Measurements from ENCODE around the gene OR52L1.

DNA sequence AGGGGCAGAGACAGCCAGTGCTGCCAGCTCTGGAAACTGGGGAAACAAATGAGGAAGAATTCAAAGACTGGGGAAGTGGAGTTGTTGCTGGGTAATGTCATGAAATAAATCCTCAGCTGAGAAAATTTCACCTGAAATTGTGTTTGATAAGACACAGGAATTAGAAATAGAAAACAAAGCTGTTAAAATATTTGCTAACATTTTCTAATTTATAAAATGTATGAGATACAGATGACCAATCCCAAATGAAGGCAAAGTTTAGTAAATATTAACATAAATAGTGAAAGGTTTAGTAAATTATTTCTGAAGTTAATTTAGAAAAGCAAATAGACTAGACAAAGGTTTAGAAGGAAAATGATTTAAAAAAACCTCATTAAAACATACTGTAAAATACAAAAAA lies 18.4 kb downstream of the OR52L1 start, which contains the start of gene OR56A5:
- TF ChIP-seq, protein P1, sequence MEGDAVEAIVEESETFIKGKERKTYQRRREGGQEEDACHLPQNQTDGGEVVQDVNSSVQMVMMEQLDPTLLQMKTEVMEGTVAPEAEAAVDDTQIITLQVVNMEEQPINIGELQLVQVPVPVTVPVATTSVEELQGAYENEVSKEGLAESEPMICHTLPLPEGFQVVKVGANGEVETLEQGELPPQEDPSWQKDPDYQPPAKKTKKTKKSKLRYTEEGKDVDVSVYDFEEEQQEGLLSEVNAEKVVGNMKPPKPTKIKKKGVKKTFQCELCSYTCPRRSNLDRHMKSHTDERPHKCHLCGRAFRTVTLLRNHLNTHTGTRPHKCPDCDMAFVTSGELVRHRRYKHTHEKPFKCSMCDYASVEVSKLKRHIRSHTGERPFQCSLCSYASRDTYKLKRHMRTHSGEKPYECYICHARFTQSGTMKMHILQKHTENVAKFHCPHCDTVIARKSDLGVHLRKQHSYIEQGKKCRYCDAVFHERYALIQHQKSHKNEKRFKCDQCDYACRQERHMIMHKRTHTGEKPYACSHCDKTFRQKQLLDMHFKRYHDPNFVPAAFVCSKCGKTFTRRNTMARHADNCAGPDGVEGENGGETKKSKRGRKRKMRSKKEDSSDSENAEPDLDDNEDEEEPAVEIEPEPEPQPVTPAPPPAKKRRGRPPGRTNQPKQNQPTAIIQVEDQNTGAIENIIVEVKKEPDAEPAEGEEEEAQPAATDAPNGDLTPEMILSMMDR (IDR thresholded peaks at IDR 0.05; ENCODE audit: poor library complexity, severe bottlenecking), result no peak
- TF ChIP-seq EZH2 (IDR thresholded peaks at IDR 0.05; ENCODE audit: borderline replicate concordance, insufficient read depth, low read length, poor library complexity, severe bottlenecking) (no peak), POLR2AphosphoS5 (IDR thresholded peaks at IDR 0.05) (no peak), RAD21 (conservative IDR thresholded peaks at IDR 0.05) (no peak), TAF1 (IDR thresholded peaks at IDR 0.05; ENCODE audit: low read depth) (no peak)
